HFFc6 (cell line): ENCODE data around the gene LGALS4. TPM values are rescaled to one million over a fixed set of nuclear protein-coding genes. Genes with fewer than 3 reads are reported as not detected.
"Not testable (repeated sequence)": the region's sequence is repeated elsewhere in the genome, so short reads cannot be mapped to it uniquely, and the experiment has no call there.

ENCODE experiments used
- DNase-seq: peaks from one replicate; pipeline ENCODE4 v3.0.0-alpha.2; 2018
- H3K27ac Mint-ChIP-seq: 2 replicates; pipeline ENCODE4 v1.8.0; 2020; ENCODE audit warnings: mild to moderate bottlenecking, mixed read lengths
- H3K27me3 Mint-ChIP-seq: 2 replicates; pipeline ENCODE4 v1.8.0; 2021; ENCODE audit warnings: mild to moderate bottlenecking, moderate library complexity, mixed read lengths; ENCODE audit not compliant: insufficient read depth
- H3K36me3 Mint-ChIP-seq: 2 replicates; pipeline ENCODE4 v1.8.0; 2021; ENCODE audit warnings: low read depth, mixed read lengths
- H3K4me1 Mint-ChIP-seq: 2 replicates; pipeline ENCODE4 v1.8.0; 2020; ENCODE audit warnings: low read depth, mixed read lengths
- H3K4me3 Mint-ChIP-seq: 2 replicates; pipeline ENCODE4 v1.8.0; 2020; ENCODE audit warnings: mild to moderate bottlenecking, moderate library complexity, mixed read lengths
- H3K9me3 Mint-ChIP-seq: 2 replicates; pipeline ENCODE4 v1.8.0; 2020; ENCODE audit warnings: mild to moderate bottlenecking, mixed read lengths
- CTCF ChIP-seq: fragments of 200-600 bp; sonication (generic); IDR thresholded peaks from 2 replicates; pipeline ENCODE4 v1.5.0; 2021; ENCODE audit warnings: antibody characterized with exemption, mild to moderate bottlenecking
- total RNA-seq, 6 experiments: library from RNA; stranded (reverse); fragmentation: NEBNext Ultra II Directional; extraction: Animal tissue kit (Norgen Biotek cat#: 25700); gene quantifications; 2 replicates in 1 of 6; 3 replicates in 5 of 6; pipeline ENCODE4 v1.2.3, GENCODE V29; 2021

Gene LGALS4
- total RNA-seq, 6 experiments from 2014 or later: 0.43 TPM; not detected in 5

GRCh38 chr19:38796154-38796553 is 16.6 kb downstream of the LGALS4 start:
- no peak overlapping the region for H3K27ac Mint-ChIP-seq
- H3K36me3 Mint-ChIP-seq: no peaks in the 10 kb centered on the region
- H3K4me3 Mint-ChIP-seq: no peak overlapping the region
- DNase-seq: no peak
- peaks cover 14% of the 10 kb centered on the region for H3K4me1 Mint-ChIP-seq
- peaks cover 2% of the 10 kb centered on the region; the same call in 1 of the 2 replicates for H3K27me3 Mint-ChIP-seq
- no peak for TF ChIP-seq CTCF
- no peaks in the 10 kb centered on the region for H3K9me3 Mint-ChIP-seq

DNA sequence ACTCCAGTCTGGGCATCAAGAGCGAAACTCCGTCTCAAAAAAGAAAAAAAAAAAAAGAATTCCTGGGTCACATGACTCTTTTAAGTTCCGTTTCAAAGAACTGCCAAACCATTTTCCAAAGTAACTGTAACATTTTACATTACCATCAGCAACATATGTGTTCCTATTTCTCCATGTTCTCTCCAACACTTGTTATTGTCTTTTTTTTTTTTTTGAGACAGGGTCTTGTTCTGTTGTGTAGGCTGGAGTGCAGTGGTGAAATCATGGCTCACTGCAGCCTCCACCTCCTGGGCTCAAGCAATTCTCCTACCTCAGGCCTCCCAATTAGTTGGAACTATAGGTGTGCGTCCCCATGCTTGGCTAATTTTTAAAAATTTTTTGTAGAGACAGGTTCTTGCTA is 17.2 kb downstream of the LGALS4 start:
- no peaks in the 10 kb centered on the region for H3K9me3 Mint-ChIP-seq
- peaks cover 2% of the 10 kb centered on the region; the same call in 1 of the 2 replicates for H3K27me3 Mint-ChIP-seq
- H3K4me3 Mint-ChIP-seq: no peak overlapping the region
- H3K4me1 Mint-ChIP-seq: peaks cover 14% of the 10 kb centered on the region
- H3K36me3 Mint-ChIP-seq: no peaks in the 10 kb centered on the region
- no peak for TF ChIP-seq CTCF
- H3K27ac Mint-ChIP-seq: no peak overlapping the region
- DNase-seq: no peak

DNA sequence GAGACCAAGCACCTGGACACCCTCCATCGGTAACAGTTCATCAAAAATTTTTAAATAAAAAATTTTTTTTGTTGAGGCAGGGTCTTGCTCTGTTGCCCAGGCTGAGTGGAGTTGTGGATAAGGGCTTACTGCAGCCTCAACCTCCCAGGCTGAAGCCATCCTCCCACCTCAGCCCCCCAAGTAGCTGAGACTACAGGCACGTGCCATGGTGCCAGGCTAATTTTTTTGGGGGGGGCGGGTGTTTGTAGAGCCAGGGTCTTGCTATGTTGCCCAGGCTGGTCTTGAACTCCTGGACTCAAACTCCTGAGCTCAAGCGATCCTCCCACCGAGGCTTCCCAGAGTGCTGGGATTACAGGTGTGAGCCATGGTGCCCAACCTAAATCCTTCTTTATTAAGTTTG is 19.1 kb downstream of the LGALS4 start:
- DNase-seq: no peak
- Mint-ChIP-seq H3K9me3 (no peaks in the 10 kb centered on the region), H3K36me3 (no peaks in the 10 kb centered on the region), H3K27me3 (peaks cover 2% of the 10 kb centered on the region; the same call in 1 of the 2 replicates), H3K4me1 (peaks cover 8% of the 10 kb centered on the region), H3K4me3 (no peak overlapping the region), H3K27ac (no peak overlapping the region)
- TF ChIP-seq CTCF: no peak

DNA sequence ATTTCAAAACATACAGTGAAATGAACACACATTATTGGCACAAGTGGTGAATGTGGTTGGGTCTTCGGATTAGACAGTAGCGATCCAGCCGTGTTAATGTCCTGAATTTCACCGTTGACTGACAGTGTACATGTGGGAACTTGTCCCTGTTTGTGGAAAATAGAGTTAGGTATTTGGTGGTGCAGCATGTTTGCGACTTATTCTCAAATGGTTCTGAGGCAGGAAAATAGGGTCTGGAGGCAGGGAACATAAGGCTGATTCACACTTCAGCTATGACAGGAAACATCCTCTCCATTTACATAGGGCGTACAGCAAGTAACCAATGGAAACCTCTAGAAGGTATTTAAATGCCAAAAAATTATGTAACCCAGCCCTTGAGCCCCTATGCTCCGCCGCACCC is 19.6 kb downstream of the LGALS4 start:
- Mint-ChIP-seq H3K4me3 (peak overlapping the region; percentile 18; the same call in 1 of the 2 replicates), H3K4me1 (peaks cover 8% of the 10 kb centered on the region), H3K27me3 (peaks cover 2% of the 10 kb centered on the region; the same call in 1 of the 2 replicates), H3K9me3 (no peaks in the 10 kb centered on the region), H3K27ac (peak overlapping the region; percentile 4; the same call in 1 of the 2 replicates), H3K36me3 (no peaks in the 10 kb centered on the region)
- TF ChIP-seq CTCF: no peak
- DNase-seq: peak; percentile 9

DNA sequence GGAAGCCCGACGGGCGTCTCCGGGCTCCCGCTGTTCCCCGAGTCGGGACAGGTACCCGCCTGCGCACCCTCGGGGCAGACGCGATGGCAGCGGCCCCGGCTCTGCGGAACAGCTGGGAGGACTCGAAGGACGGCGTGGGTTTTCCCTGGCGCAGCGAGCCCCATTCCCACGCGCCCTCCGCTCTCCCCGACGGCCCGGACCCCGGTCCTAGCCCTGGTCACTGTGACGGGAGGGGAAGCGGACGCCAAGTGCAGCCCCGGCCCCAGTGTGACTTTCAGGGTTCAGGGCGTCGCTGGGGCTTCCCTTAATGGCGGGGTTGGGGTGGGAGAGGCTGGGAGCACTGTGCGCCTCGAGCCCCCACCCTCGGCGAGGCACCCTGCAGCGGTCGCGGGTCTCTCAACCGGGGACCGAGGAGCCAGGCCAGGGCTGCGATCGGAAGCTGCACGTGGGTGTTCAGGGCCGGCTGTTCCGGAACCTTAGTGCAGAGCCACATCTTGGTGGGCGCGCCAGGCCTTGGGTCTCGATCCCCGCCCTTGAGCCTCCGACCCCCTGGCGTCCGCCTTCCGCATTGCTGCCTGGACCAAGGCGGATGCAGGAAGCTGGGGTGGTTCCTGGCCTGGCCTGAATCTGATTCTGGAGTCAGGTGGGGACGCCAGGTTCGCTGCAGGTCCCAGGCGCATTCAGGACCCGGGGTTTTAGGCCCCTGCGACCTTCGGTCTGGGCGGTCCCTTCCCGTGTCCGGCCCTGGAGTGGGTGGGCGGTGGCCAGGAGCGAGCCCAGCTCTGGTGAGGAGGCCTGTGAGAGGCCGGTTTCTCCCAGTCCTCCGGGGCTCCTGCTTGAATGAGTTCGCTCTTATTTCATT is 20.3 kb downstream of the LGALS4 start:
- no peak overlapping the region for H3K27ac Mint-ChIP-seq

DNA sequence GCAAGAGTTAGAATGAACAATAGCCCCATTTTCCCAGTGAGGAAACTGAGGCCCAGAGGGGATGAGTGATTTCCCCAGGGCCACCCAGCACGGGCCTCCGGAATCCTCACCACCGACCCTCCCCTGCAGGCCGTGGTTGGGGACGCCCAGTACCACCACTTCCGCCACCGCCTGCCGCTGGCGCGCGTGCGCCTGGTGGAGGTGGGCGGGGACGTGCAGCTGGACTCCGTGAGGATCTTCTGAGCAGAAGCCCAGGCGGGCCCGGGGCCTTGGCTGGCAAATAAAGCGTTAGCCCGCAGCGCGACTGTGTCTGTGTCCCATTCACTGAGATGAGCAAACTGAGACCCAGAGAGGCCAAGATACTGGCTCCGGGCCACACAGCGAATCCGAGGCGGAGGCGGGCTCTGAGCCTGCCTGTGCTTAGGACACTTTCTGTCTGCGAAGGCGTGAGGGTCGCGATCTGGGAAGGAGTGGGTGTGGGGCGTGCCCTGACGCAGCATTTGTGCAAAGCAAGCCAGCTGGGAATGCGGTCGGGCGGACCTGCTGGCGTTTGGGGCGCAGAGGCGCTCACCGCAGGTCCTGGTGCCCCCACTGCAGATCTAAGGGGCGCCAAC is 21.2 kb downstream of the LGALS4 start:
- H3K4me3 Mint-ChIP-seq, DNase-seq, H3K27ac Mint-ChIP-seq, H3K4me1 Mint-ChIP-seq, H3K9me3 Mint-ChIP-seq, H3K27me3 Mint-ChIP-seq, H3K36me3 Mint-ChIP-seq: not testable (repeated sequence)

More for the DNA sequence above, 20.3 kb downstream of the LGALS4 start:
- no peaks in the 10 kb centered on the region for H3K9me3 Mint-ChIP-seq
- peaks cover 8% of the 10 kb centered on the region for H3K4me1 Mint-ChIP-seq
- peaks cover 3% of the 10 kb centered on the region; the same call in 1 of the 2 replicates for H3K27me3 Mint-ChIP-seq
- peak; percentile 43 for TF ChIP-seq CTCF
- H3K4me3 Mint-ChIP-seq: peak overlapping the region; percentile 18; the same call in 1 of the 2 replicates
- DNase-seq: no peak
- no peaks in the 10 kb centered on the region for H3K36me3 Mint-ChIP-seq

DNA sequence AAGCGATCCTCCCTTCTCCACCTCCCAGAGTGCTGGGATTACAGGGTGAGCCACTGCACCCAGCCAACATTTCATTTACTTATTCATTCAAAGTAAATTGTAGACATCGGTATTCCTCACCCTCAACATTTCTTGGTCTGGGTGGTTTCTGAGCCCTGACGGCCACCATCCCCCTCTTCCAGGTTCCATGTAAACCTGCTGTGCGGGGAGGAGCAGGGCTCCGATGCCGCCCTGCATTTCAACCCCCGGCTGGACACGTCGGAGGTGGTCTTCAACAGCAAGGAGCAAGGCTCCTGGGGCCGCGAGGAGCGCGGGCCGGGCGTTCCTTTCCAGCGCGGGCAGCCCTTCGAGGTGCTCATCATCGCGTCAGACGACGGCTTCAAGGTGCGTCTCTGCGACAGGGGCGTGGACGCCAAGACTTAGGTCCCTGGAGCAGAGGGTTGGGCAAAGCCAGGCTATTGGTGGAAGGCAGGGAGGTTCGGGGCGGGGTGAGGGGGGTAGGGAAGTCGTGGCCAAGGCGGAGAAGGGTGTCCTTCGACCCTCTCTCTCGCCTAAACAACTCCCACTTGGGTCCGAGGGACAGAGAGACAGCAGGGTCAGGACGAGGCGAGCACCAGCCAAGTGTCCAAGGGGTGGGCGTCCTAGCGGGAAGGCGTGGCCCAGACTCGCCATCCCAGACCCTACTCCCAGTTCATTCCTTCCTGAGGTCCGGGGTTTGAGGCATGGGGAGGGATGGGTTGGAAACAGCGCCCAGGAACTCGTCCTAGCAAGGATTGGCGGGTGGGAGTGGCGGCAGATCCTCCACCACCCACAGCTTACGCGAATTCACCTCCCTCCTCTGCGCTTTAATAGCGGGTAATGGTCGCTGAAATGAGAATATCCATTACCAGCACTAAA is 22.0 kb downstream of the LGALS4 start:
- not testable (repeated sequence) for H3K36me3 Mint-ChIP-seq, H3K9me3 Mint-ChIP-seq, H3K27ac Mint-ChIP-seq, DNase-seq, H3K4me3 Mint-ChIP-seq, H3K4me1 Mint-ChIP-seq, H3K27me3 Mint-ChIP-seq
